NCI-H146 treated with DMSO at 0.1 percent for 48 hours (cell line): ENCODE measurements around the gene SDHB.

ENCODE experiments used
- DNase-seq: peaks from one replicate; lab custom pipeline; 2025; ENCODE audit not compliant: unreplicated experiment; lab: John Stamatoyannopoulos, UW

The SDHB gene

GRCh38 chr1:16989676-16990391, 64.0 kb downstream of the SDHB start:
- DNase-seq = no peak

- no peak for DNase-seq
These were observed 65.6 kb downstream of the SDHB start for GRCh38 chr1:16988210-16988609.

DNA sequence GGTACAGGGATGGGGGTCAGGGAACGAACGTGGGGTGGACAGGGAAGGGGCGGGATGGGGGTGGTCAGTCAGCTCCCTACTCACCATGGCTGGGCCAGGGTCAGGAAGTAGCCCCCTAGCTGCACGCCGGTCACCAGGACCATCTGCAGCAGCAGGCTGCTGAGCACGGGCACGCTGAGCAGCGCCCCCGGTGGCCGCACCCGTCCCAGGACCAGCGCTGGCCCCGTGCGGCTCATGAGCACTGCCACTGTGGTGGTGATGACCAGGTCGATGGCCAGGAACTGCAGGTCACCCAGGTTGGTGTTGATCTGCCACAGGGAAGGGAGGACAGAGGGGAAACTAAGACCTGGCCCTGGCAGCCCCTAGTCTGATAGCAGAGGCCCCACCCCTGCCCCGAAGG, 66.9 kb downstream of the SDHB start:
- DNase-seq = no peak

- DNase-seq = no peak
These were observed 67.3 kb downstream of the SDHB start for GRCh38 chr1:16986560-16986959.

- no peak for DNase-seq
These were observed 67.7 kb downstream of the SDHB start for GRCh38 chr1:16986113-16986512.

GRCh38 chr1:16984717-16985116, 69.1 kb downstream of the SDHB start:
- DNase-seq = no peak

GRCh38 chr1:16983649-16984048, 70.2 kb downstream of the SDHB start:
- DNase-seq = no peak

DNA sequence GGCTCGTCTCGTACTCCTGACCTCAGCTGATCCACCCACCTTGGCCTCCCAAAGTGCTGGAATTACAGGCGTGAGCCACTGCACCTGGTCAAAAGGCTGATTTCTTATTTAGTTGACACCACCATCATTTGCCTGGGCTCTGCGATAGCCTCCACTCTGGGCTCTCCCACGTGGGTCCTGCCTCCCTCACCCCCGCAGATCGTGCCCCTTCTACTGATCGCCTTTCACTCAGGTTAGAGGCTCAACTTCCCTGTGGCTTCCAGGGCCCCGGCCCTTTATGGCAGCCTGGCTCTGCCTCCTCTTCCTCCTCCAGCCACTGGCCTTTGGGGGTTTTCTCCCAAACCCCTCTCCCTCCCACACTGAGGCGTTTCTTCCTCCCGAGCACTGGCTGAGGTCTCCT, 70.9 kb downstream of the SDHB start:
- no peak for DNase-seq

GRCh38 chr1:16981269-16981849, 72.5 kb downstream of the SDHB start:
- no peak for DNase-seq

DNA sequence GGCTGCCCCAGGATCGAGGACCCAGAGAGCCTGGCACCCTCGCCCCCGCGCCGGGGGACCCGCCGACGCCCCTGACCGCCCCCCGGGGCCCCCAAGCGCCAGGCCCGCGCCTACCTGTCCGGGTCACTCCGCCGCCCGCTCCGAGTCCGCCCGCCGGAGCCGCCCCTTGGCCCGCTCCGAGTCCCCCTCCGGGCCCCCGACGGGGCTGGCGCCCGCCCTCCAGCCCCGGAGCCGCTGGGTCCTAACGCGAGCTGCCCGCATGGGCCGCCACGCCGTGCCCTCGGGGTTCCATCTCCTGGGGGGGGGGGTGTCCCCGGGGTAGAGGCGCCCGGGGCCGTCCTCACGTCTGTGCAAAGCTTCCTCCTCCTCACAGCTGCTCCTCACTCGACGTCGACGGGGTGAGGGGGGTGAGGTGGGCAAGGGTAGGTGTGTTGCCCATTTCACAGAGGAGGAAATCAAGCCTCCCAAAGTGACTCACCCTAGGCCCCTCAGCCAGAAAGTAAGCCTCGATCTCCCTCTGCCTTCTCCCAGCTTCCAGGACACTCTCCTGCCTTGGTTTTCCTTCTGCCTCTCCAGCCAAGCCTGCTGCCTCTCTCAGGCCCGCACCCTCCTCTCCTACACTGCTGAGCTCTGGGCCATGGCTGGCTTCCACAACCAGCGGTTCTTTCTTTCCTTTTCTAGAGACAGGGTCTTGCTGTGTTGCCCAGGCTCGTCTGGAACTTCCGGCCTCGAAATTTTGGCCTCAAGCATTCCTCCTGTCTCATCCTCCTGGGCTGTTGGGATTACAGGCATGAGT, 73.2 kb downstream of the SDHB start, which contains the start of gene MFAP2:
TSS of gene MFAP2 (minus strand) at position 148 of the 796 bp plus-strand sequence. CDS start 2,347 bp downstream, outside the sequence.
- no peak for DNase-seq

DNA sequence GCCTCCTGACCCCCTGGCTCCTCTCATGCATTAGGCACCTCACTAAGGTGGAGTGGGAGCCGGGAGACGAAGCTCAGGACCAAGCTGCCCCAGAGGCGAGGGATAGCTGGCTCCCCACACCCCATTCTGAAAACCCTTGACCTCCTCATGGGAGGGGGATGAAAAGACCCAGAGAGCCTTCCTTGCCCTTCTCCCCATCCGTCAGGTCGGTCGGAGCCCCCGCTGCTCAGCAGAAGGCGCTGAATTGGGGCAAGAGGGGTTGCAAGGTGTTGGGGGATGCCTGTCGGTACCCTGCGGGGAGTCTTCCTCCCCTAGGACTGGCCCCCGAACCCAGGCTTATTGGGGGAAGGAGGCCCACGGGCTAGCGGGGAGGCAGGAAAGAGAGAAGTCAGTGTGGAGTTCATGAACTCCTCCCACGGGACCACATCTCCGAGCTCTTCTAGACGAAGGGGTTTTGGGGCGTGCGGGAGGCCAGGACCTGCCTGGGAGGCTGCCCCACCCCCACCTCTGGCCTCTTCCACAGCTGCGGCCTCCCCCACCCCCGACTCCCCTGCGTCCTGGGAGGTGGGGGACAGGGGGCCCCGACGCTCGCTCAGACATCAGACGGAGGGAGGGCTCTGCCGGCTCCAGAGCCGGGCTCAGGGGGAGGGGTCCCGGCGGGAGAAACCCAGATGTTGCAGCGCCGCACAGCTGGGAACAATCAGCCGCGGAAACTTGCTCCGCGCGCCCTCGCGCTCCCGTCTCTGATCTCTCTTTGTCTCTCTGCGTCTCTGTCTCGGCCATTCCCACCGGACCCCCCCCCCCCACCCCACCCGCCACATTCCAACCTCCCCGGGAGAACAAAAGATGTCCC, 74.1 kb downstream of the SDHB start:
- no peak for DNase-seq

- peak; percentile 27 for DNase-seq
These were observed 75.0 kb downstream of the SDHB start for GRCh38 chr1:16978567-16979474.

DNA sequence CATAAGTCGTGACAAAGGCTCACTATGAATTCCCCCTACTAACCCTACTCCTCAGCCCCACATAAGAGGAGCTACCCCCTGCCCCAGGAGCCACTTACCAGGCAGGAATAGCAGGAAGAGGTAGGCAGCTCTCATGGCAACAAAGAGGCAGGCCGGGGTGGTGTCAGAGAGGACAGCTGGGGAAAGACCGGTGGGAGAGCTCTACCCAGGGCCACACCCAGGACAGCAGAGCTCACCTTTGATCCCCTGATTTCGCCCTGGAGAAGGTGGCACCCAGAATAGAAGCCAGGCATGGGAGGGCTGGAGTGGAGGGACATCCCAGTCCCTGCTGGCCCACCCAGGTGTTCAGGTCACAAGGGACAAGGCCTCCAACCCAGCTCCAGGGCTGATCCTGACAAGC, 75.7 kb downstream of the SDHB start:
- no peak for DNase-seq

GRCh38 chr1:16977377-16977776, 76.5 kb downstream of the SDHB start:
- DNase-seq = no peak

GRCh38 chr1:16976966-16977365, 76.9 kb downstream of the SDHB start:
- no peak for DNase-seq

DNA sequence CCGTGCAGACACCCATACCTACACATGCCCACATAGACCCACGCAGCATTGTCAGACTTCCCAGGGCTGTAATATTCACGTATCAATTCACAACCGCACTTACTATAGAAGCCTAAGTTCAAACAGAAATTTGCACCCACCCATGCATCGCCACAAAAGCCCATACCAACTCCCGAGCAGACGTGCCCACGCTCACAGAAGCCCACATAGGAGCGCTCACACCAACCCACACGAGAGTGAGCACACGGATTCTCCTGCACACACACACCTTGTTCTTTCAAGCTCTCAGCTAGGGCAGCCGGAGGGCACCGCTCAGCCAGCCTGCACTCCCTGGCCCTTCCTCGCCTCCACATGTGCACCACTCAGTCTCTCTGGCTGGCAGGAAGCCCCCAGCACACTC, 78.0 kb downstream of the SDHB start:
- DNase-seq = no peak

DNA sequence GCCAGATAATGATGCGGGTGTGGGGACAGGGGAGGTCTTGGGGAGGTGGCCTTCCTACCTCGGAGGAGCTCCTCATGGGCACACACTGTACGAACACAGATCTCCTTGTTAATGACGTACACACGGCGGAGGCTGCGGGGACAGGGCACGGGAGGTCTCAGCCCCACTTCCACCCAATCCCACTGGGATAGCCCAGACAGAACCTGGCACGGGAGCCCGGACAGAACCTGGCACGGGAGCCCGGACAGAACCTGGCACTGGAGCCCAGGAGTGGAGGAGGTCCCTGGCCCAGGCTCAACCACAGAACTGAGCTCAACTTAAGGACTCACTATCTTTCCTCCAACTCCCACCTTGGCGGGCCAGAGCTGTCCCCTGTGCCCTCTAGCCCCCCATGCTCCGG, 78.6 kb downstream of the SDHB start:
- DNase-seq = no peak

DNA sequence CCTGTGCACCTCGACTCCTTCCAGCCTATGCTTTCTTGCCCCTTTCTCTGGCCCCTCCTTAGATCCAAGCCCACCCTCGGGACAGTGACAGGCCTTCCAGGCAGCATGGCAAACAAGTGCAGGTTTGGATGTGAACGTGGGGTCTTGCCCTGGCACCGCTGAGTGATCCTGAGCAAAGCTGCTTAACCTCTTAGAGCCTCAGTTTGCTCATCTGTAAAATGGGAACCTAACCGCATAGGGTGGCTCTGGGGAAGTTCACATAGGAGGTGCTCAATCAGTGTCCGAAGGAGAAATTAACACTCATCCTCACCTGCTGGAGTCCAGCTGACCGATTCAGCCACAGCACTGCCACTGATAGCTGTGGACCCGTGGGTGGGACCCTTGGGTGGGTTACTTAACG, 80.6 kb downstream of the SDHB start:
- no peak for DNase-seq

GRCh38 chr1:16972189-16972895, 81.5 kb downstream of the SDHB start:
- DNase-seq = no peak
